ENCODE results near the gene ECE2.
"Not testable (repeated sequence)": the region's sequence is repeated elsewhere in the genome, so short reads cannot be mapped to it uniquely, and the experiment has no call there.

The ECE2 gene

GRCh38 chr3:184339001-184339400, 63.2 kb downstream of the ECE2 start:
- DNase-seq, result no peak

GRCh38 chr3:184339451-184340135, 63.8 kb downstream of the ECE2 start:
- DNase-seq, result not testable (repeated sequence)

GRCh38 chr3:184341925-184342324, 66.1 kb downstream of the ECE2 start:
- no peak for DNase-seq

Measured in activated CD4-positive, alpha-beta T cell treated with anti-CD3 and anti-CD28 coated beads, Interleukin-10, Interleukin-2, amounts not matched to agents 100 ng/mL and 50 ng/mL, durations not matched to agents 16 hours and 8 hours (primary cell).